Measurements from ENCODE around the gene KMT2B.

Gene KMT2B

DNA sequence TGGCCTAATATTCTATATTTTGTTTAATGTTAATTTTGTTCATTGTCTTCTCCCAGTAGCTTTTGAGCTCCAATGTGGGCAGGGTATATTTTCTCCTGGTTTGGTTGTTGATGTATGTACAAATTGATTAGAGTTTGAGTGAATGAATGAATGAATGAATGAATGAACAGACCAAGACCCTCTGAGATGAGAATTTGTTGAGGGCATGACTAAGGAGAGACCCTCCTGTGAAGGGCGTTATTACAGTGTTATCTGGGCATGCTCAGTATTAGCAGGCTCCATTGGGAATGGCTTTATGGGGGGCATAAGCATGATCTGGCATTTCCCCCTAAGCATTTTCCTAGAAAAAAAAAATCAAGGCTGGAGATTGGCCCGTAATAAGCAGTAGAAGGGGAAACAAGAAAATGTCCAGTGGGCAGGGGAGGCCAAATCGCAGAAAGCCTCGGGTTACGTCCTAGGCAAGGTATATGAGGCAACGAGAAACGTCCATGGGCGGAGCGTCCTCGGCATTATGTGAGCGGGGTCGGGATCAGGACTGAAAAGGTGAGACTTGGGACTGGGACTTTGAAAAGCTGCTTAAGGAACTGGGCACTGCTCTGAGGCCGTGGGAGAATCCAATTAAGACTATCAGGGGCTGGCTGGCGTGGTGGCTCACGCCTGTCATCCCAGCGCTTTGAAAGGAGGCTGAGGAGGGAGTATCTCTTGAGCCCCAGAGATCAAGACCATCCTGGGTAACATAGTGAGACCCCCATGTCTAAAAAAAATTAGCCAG is 56.7 kb downstream of the KMT2B start:
- CTCF ChIA-PET = interaction anchor here (2.5 kb wide), 1 partner anchor 27 kb away, joined by 6 read pairs; the partner anchor contains the start of gene LIN37
- POLR2A ChIA-PET = no interaction called here
- TF ChIP-seq, protein P1, sequence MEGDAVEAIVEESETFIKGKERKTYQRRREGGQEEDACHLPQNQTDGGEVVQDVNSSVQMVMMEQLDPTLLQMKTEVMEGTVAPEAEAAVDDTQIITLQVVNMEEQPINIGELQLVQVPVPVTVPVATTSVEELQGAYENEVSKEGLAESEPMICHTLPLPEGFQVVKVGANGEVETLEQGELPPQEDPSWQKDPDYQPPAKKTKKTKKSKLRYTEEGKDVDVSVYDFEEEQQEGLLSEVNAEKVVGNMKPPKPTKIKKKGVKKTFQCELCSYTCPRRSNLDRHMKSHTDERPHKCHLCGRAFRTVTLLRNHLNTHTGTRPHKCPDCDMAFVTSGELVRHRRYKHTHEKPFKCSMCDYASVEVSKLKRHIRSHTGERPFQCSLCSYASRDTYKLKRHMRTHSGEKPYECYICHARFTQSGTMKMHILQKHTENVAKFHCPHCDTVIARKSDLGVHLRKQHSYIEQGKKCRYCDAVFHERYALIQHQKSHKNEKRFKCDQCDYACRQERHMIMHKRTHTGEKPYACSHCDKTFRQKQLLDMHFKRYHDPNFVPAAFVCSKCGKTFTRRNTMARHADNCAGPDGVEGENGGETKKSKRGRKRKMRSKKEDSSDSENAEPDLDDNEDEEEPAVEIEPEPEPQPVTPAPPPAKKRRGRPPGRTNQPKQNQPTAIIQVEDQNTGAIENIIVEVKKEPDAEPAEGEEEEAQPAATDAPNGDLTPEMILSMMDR (IDR thresholded peaks at IDR 0.05; ENCODE audit: control extremely low read depth, extremely low read depth, low read depth, missing control alignments) = no peak
- no peak for DNase-seq (ENCODE audit: extremely low spot score)

DNA sequence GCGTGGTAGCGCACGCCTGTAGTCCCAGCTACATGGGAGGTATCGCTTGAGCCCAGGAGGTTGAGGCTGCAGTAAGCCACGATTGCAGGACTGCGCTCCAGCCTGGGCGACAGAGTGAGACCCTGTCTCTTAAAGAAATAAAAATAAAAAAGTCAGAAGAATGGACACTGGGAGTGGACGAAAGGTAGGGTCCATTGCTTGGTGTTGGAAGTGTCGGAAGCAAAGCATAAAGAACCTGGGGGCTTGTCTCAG is 57.2 kb downstream of the KMT2B start:
- ChIA-PET CTCF (interaction anchor here (2.5 kb wide), 1 partner anchor 28 kb away, joined by 6 read pairs; the partner anchor contains the start of gene LIN37), POLR2A (no interaction called here)
- TF ChIP-seq, protein P1 (IDR thresholded peaks at IDR 0.05; ENCODE audit: control extremely low read depth, extremely low read depth, low read depth, missing control alignments) = no peak
- DNase-seq (ENCODE audit: extremely low spot score) = no peak

DNA sequence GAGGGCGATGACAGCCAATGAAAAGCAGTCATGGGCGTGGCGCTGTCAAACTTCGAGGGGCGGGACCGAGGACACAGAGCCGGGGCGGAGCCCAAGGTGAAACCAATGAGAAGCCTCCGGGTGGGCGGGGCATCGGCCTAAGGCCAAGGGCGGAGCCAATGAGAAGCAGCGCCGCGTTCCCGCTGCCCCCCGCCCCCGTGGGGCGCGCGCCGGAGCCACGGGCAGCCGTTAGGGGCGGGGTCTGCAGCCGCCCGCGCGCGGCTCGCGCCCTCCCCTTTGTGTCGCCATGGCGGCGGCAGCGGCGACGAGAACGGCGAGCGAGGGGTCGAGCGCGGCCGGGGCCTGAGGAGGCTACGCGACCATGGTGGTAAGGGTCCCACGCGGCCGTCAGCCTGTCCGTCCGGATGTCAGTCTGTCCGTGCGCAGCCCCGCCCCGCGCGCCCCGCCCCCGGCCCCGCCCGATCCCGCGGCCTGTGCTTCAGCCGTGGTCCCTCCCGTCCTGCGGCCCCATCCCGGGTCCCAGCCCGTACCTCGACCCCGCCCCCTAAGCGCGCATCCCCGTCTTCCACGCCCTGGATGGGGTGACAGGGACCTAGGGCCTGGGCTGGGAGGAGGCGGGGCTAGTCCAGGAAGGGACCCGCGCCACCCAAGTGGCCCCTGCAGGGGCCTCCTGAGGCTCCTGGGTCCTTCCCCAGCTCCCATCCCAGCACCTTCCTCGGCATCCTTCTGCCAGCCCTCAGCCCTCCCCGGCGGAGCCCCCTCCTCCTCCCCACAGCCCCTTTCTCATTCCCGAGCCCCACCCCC is 57.7 kb downstream of the KMT2B start, which contains the start of gene ARHGAP33:
TSS of gene ARHGAP33 (plus strand) at position 267 of the 804 bp plus-strand sequence. CDS start at position 362, 95 bp downstream.
- ChIA-PET POLR2A (no interaction called here), CTCF (interaction anchor here (0.8 to 2.5 kb wide), 2 partner anchors 28 to 81 kb away, joined by 3 to 6 read pairs; partner anchors contain the start of gene LIN37)

DNA sequence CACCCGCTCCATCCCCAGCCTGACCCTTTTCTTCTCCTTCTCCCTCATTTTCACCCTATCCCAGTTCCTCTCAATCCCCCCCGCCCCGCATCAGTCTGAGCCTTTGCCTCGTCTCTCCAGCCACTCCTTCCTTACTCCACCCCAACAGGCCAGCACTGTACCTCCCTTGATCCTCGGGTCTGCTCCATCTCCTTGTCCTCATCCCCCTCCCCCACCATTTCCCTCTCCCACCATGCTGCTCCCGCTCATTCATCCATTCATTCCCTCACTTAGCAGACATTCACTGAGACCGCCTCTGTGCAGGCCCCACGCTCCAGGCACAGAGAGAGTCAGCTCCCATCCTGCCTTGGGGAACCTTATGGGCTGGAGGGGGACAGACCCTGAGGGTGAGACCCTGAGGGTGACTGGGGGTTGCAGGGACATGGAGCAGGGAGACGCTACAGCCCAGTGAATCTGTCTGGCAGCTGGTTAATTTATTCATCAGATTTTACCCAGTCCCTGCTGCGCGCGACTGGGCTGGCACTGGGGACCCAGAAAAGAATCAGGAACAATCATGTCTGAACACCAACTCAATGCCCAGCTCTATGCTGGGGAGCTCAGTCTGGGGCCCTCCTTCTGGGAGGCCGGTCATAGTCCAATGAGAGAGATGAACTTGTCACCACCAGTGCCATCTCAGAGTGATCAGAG is 58.4 kb downstream of the KMT2B start:
- no peak for DNase-seq (ENCODE audit: extremely low spot score)
- ChIA-PET POLR2A (interaction anchor here (0.7 kb wide), 1 partner anchor 107 kb away, joined by 3 read pairs; no protein-coding TSS in a partner anchor), CTCF (interaction anchor here (0.8 kb wide), 1 partner anchor 82 kb away, joined by 3 read pairs; no protein-coding TSS in a partner anchor)
- TF ChIP-seq, protein P1 (IDR thresholded peaks at IDR 0.05; ENCODE audit: control extremely low read depth, extremely low read depth, low read depth, missing control alignments) = no peak

More for the DNA sequence above, 57.7 kb downstream of the KMT2B start, which contains the start of gene ARHGAP33:
- TF ChIP-seq, protein P1 (IDR thresholded peaks at IDR 0.05; ENCODE audit: control extremely low read depth, extremely low read depth, low read depth, missing control alignments) = no peak
- DNase-seq (ENCODE audit: extremely low spot score) = peak; percentile 100

DNA sequence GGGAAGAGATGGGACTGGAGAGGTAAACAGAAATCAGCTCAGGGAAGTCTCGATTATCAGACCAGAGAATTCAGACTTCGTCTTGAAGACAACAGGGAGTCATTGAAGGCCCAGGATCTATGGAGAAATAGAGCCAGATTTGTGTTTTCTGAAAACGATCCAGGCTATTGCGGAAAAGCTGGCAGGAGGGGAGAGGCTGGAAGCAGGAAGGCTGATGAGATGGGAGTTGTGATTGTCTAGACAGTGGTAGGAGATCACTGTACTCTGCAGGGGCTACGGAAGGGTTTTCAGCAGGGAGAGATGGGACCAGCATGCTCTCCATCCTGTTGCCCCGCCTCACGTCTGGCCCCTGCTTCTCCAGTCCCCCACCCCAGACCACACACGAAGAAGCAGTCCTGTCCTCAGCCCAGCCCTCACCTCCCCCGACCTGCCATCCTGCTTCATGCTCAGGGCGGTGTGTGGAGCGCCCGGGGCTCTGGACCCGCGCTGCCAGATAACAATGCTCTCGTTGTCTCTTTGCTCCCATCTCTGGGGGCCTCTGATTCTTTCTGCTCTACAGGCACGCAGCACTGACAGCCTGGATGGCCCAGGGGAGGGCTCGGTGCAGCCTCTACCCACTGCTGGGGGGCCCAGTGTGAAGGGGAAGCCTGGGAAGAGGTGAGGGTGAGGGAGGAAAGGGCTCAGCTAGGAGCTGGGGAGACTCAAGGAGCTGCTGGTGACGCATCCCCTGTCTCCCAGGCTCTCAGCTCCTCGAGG is 59.5 kb downstream of the KMT2B start:
- TF ChIP-seq, protein P1 (IDR thresholded peaks at IDR 0.05; ENCODE audit: control extremely low read depth, extremely low read depth, low read depth, missing control alignments) = no peak
- POLR2A ChIA-PET = interaction anchor here (0.7 kb wide), 1 partner anchor 106 kb away, joined by 3 read pairs; no protein-coding TSS in a partner anchor
- no peak for DNase-seq (ENCODE audit: extremely low spot score)
- CTCF ChIA-PET = interaction anchor here (0.8 to 1.3 kb wide), 2 partner anchors 12 to 154 kb away, joined by 3 read pairs; no protein-coding TSS in a partner anchor

Measured in GM10248 (cell line).